RKO (cell line): ENCODE results near the gene ARL16.

Experiments
- DNase-seq: peaks from one replicate; pipeline ENCODE4 v3.0.0-alpha.2; 2016; ENCODE audit warnings: low spot score

ARL16 gene

GRCh38 chr17:81644496-81644895 lies 39.1 kb downstream of the ARL16 start:
- no peak for DNase-seq

DNA sequence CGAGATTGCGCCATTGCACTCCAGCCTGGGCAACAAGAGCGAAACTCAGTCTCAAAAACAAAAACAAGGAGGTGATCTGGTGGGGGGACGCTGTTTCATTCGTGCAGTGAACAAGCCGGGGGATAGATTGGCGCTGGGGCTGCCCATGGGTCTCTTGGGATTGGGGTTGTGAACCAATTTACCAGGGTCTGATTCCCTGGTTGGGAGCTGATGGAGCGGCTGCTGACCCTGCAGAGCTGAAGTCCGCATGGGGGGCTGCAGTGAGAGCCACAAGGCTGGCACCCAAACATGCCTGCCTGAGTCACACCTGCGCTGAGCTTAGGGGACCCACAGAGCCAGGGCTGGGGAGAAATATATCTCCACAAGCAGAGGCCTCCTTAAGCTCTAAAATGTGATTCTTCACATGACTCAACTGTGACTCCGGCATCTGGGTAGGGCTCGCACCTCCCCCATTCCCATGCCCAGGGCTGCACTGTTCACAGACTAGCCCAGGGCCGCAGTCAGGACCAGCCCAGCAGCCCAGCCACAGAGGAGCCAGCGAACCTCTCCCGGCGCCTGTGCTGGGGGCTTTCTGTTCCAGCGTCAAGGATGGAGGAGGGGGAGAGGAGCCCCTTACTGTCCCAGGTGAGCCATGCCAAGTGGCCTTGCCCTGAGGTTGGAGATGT lies 41.6 kb downstream of the ARL16 start:
- peak; percentile 50 for DNase-seq

- DNase-seq: no peak
Observed at GRCh38 chr17:81640011-81640410, 43.6 kb downstream of the ARL16 start.

- DNase-seq: no peak
Observed at GRCh38 chr17:81638683-81639082, 44.9 kb downstream of the ARL16 start.

GRCh38 chr17:81636505-81637288 lies 46.9 kb downstream of the ARL16 start, which contains the start of the genes NPLOC4 and TSPAN10:
TSS of gene NPLOC4 (minus strand) at chr17:81637112. CDS start at chr17:81636930, 182 bp downstream.
TSS of gene TSPAN10 (plus strand) at chr17:81637196. CDS start at chr17:81642413, 5,217 bp downstream.
- DNase-seq: peak; percentile 83

DNA sequence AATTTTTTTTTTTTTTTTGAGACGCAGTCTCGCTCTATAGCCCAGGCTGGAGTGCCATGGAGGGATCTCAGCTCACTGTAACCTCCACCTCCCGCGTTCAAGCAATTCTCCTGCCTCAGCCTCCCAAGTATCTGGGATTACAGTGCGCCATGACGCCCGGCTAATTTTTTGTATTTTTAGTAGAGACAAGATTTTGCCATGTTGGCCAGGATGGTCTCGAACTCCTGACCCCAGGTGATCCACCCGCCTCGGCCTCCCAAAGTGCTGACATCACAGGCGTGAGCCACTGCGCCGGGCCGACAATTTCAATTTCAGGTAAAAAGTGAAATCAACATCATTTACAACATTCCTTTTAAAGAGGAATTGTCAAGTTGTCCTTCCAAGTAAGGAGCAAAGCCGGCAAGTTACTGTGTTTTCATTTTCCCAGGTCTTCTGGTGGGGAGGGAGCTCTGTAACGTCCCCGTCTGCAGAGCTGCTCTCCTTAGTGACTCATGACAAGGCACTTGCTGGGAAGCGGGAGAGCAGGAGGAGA lies 47.6 kb downstream of the ARL16 start:
- peak; percentile 86 for DNase-seq

DNA sequence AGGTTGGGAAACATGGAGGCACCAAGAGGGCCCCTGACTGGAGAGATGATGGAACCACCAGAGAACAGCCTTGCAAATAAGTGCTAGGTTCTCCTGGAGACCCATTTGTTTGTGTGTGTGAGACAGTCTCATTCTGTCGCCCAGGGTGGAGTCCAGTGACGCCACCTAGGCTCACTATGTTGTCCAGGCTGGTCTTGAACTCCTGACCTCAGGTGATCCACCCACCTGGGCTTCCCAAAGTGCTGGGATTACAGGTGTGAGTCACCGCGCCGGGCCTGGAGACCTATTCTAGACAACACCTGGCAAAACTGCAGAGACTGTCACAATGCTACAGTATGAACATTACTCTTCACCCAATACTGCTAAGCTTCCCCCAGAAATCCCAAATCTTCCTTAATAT lies 48.2 kb downstream of the ARL16 start:
- DNase-seq: no peak

- DNase-seq: no peak
Observed at GRCh38 chr17:81631482-81631881, 52.1 kb downstream of the ARL16 start.
